K562 (cell line): Measurements from ENCODE around the gene FITM1. TPM values are rescaled to one million over a fixed set of nuclear protein-coding genes. Genes with fewer than 3 reads are reported as not detected.

Source experiments
- BCL6 ChIP-seq: fragments of 250-450 bp; sonication (Bioruptor Pico); IDR thresholded peaks from 2 replicates; pipeline ENCODE4 v1.4.0; 2020
- BRD4 ChIP-seq: fragments of 200-600 bp; sonication (generic); IDR thresholded peaks from 2 replicates; pipeline ENCODE4 v1.6.1; 2017; ENCODE audit warnings: inconsistent platforms
- C11orf30 ChIP-seq: fragments of 450-650 bp; IDR thresholded peaks from 2 replicates; pipeline ENCODE4 v1.6.1; 2016; ENCODE audit warnings: low read depth, mild to moderate bottlenecking
- ELF4 ChIP-seq: fragments of 450-650 bp; formaldehyde crosslinking; IDR thresholded peaks from 2 replicates; pipeline ENCODE4 v1.4.0; 2022; ENCODE audit warnings: missing genetic modification characterization
- KLF10 ChIP-seq: fragments of 250-450 bp; sonication (Bioruptor Pico); IDR thresholded peaks from 2 replicates; pipeline ENCODE4 v1.6.1; 2021; ENCODE audit warnings: matching md5 sums
- MTA3 ChIP-seq: fragments of 450-650 bp; formaldehyde crosslinking; IDR thresholded peaks from 2 replicates; pipeline ENCODE4 v1.6.1; 2017; ENCODE audit warnings: mild to moderate bottlenecking, borderline replicate concordance
- NRF1 ChIP-seq, 2 experiments: fragments of 450-650 bp; IDR thresholded peaks in 1 of 2; conservative IDR thresholded peaks in 1 of 2; 2 replicates each; pipeline ENCODE4 v1.6.1; 2014; ENCODE audit warnings: mild to moderate bottlenecking in 2 of 2
- POLR3A ChIP-seq: IDR thresholded peaks from 2 replicates; pipeline ENCODE4 v1.6.1; 2011; ENCODE audit warnings: borderline replicate concordance, mild to moderate bottlenecking, moderate library complexity; ENCODE audit not compliant: insufficient read length, insufficient read depth; ENCODE audit errors: extremely low read depth
- PTRF ChIP-seq: fragments of 450-650 bp; IDR thresholded peaks from 2 replicates; pipeline ENCODE4 v1.6.1; 2016; ENCODE audit warnings: mild to moderate bottlenecking, missing genetic modification characterization, missing compliant biosample characterization
- STAG1 ChIP-seq: sonication (generic); formaldehyde crosslinking; IDR thresholded peaks from 2 replicates; pipeline ENCODE4 v1.5.0; 2020; ENCODE audit warnings: missing genetic modification reagents, borderline replicate concordance
- TFAM ChIP-seq: fragments of 250-450 bp; sonication (Bioruptor Pico); conservative IDR thresholded peaks from 2 replicates; pipeline ENCODE4 v1.5.0; 2021; ENCODE audit warnings: mild to moderate bottlenecking, moderate library complexity
- ZNF174 ChIP-seq: fragments of 250-450 bp; sonication (Bioruptor Pico); IDR thresholded peaks from 2 replicates; pipeline ENCODE4 v1.4.0; 2020; ENCODE audit warnings: mild to moderate bottlenecking
- polyA plus RNA-seq, 8 experiments: library from polyadenylated mRNA; depleted of rRNA in 4 of 8; stranded (reverse) in 5 of 8; unstranded in 3 of 8; fragments of >200 nt; fragmentation: Nextera tagmentation in 2 of 8; fragmentation: Illumina TruSeq in 1 of 8; extraction: Ambion mirVana in 2 of 8; extraction: Trizol in 1 of 8; gene quantifications; 2 replicates each; pipeline versions ENCODE4 v1.2.1 to v1.2.3, GENCODE V29; 2011 to 2014; ENCODE audit warnings: inconsistent platforms in 1 of 8, missing spikeins in 1 of 8
- total RNA-seq, 7 experiments: library from RNA; depleted of rRNA in 6 of 7; stranded (reverse); fragments of >200 nt in 6 of 7; fragmentation: Illumina TruSeq in 2 of 7; extraction: Trizol in 2 of 7; gene quantifications; 2 replicates each; pipeline versions ENCODE4 v1.2.1 to v1.2.3, GENCODE V29; 2011 to 2021; ENCODE audit warnings: low replicate concordance in 1 of 7

The FITM1 gene
- total and polyA plus RNA-seq, 9 of the 15 experiments (the other 6 are each of a cell fraction or from before 2014, with no cell fraction given): 0.09 to 0.20 TPM; not detected in 7

- TF ChIP-seq C11orf30 (no peak), MTA3 (no peak), TFAM (no peak), PTRF (no peak), BRD4 (peak; percentile 56; the same call in 1 of the 2 replicates), ZNF174 (CRISPR knock-in tag) (no peak), NRF1 (conservative IDR thresholded peaks at IDR 0.05 in 1 of 2, IDR thresholded peaks at IDR 0.05 in 1 of 2) (no peak), POLR3A (no peak), KLF10 (CRISPR knock-in tag) (no peak), BCL6 (CRISPR knock-in tag) (no peak), STAG1 (CRISPR knock-in tag) (no peak), ELF4 (CRISPR knock-in tag) (no peak)
Observed at GRCh38 chr14:24113801-24114531, 16.5 kb upstream of the FITM1 start (continued).
